ENCODE results near the gene PNN. TPM values are rescaled to one million over a fixed set of nuclear protein-coding genes. Genes with fewer than 3 reads are reported as not detected.
"Not testable (repeated sequence)": the region's sequence is repeated elsewhere in the genome, so short reads cannot be mapped to it uniquely, and the experiment has no call there.

Gene PNN
- total and polyA plus RNA-seq, 2 donors (not counting 1 experiment from before 2014, with no cell fraction given) = 14.4 to 14.9 TPM

DNA sequence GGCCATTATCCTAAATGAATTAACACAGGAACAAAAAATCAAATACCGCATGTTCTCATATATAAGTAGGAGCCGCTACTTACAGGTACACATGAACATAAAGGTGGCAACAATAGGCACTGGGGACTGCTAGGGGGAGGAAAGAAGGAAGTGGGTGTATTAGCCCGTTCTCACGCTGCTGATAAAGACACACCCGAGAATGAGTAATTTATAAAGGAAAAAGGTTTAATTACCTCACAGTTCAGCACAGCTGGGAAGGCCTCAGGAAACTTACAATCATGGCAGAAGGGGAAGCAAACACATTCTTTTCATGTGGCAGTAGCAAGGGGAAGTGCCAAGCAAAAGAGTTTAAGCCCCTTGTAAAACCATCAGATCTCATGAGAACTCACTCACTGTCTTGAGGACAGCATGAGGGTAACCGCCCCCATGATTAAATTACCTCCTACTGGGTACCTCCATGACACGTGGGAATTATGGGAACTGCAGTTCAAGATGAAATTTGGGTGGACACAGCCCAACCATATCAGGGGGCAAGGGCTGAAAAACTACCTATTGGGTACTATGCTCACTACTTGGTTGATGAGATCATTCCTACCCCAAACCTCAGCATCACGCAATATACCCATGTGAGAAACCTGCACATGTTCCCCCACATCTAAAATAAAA lies 42.3 kb downstream of the PNN start:
- H3K36me3 ChIP-seq (ENCODE audit: control insufficient read depth, insufficient read depth, low read length) = no peaks in the 10 kb centered on the region
- H3K4me1 ChIP-seq (ENCODE audit: control insufficient read depth, extremely low read depth, insufficient read depth, low read length) = no peaks in the 10 kb centered on the region
- H3K4me3 ChIP-seq (replicated peaks in 1 of 4; ENCODE audit: control extremely low read depth in 1 of 4, insufficient read depth in 1 of 4, low read depth in 3 of 4, low read length in 4 of 4) = no peak overlapping the region
- no peaks in the 10 kb centered on the region for H3K27me3 ChIP-seq (ENCODE audit: control insufficient read depth, insufficient read depth, low read length)
- no peak overlapping the region for H3K4me2 ChIP-seq (ENCODE audit: extremely low read depth, insufficient read depth, low read length)
- no peak for DNase-seq (ENCODE audit: low read depth in 2 of 2)
- H3K9me3 ChIP-seq (ENCODE audit: control insufficient read depth, insufficient read depth, low read depth, low read length) = no peaks in the 10 kb centered on the region
- H4K20me1 ChIP-seq (ENCODE audit: control insufficient read depth, extremely low read depth, insufficient read depth, low read length) = no peaks in the 10 kb centered on the region
- H3K27ac ChIP-seq (ENCODE audit: insufficient read depth, low read length) = no peak overlapping the region
- no peak overlapping the region for H2AFZ ChIP-seq (ENCODE audit: low read length)
- TF ChIP-seq, protein P1, sequence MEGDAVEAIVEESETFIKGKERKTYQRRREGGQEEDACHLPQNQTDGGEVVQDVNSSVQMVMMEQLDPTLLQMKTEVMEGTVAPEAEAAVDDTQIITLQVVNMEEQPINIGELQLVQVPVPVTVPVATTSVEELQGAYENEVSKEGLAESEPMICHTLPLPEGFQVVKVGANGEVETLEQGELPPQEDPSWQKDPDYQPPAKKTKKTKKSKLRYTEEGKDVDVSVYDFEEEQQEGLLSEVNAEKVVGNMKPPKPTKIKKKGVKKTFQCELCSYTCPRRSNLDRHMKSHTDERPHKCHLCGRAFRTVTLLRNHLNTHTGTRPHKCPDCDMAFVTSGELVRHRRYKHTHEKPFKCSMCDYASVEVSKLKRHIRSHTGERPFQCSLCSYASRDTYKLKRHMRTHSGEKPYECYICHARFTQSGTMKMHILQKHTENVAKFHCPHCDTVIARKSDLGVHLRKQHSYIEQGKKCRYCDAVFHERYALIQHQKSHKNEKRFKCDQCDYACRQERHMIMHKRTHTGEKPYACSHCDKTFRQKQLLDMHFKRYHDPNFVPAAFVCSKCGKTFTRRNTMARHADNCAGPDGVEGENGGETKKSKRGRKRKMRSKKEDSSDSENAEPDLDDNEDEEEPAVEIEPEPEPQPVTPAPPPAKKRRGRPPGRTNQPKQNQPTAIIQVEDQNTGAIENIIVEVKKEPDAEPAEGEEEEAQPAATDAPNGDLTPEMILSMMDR (conservative IDR thresholded peaks at IDR 0.05 in 1 of 2, IDR thresholded peaks at IDR 0.05 in 1 of 2; ENCODE audit: low read depth in 1 of 2, low read length in 2 of 2) = no peak
- TF ChIP-seq EZH2 (IDR thresholded peaks at IDR 0.05; ENCODE audit: low read length, missing control alignments) = no peak
- no peak overlapping the region for H3K9ac ChIP-seq (ENCODE audit: insufficient read depth, low read length)
- H3K79me2 ChIP-seq (ENCODE audit: control insufficient read depth, insufficient read depth, low read length) = no peaks in the 10 kb centered on the region

DNA sequence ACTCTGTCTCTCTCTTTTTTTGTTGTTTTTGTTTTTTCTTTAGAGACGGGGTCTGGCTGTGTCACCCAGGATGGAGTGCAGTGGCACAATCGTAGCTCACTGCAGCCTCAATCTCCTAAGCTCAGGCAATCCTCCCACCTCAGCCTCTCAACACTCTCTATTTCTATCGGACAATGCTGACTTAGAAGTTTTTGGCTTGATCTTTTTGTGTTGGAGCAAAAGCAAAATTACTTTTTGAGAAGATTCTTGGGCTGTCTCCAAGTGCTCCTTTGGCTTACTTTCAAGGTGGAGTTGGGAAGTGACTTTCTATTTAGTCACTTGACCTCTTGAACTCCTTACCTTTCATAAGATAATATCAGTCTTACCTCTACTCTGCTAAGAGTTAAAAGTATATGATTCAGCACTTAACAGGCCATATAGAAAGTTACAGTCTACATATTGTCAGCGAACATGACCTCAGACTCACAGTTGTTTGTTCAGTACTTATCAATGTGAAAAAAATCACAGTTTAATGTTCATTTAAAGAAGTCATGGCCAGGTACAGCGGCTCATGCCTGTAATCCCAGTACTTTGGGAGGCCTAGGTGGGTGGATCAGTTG lies 43.2 kb downstream of the PNN start:
- H3K27ac ChIP-seq (ENCODE audit: insufficient read depth, low read length) = no peak overlapping the region
- H3K9me3 ChIP-seq (ENCODE audit: control insufficient read depth, insufficient read depth, low read depth, low read length) = no peaks in the 10 kb centered on the region
- H3K79me2 ChIP-seq (ENCODE audit: control insufficient read depth, insufficient read depth, low read length) = no peaks in the 10 kb centered on the region
- no peak overlapping the region for H3K4me3 ChIP-seq (replicated peaks in 1 of 4; ENCODE audit: control extremely low read depth in 1 of 4, insufficient read depth in 1 of 4, low read depth in 3 of 4, low read length in 4 of 4)
- no peak overlapping the region for H3K9ac ChIP-seq (ENCODE audit: insufficient read depth, low read length)
- no peaks in the 10 kb centered on the region for H3K4me1 ChIP-seq (ENCODE audit: control insufficient read depth, extremely low read depth, insufficient read depth, low read length)
- H4K20me1 ChIP-seq (ENCODE audit: control insufficient read depth, extremely low read depth, insufficient read depth, low read length) = no peaks in the 10 kb centered on the region
- no peaks in the 10 kb centered on the region for H3K27me3 ChIP-seq (ENCODE audit: control insufficient read depth, insufficient read depth, low read length)
- H3K36me3 ChIP-seq (ENCODE audit: control insufficient read depth, insufficient read depth, low read length) = no peaks in the 10 kb centered on the region
- DNase-seq (ENCODE audit: low read depth in 2 of 2) = peak in 1 of 2 donors; percentile 64
- H3K4me2 ChIP-seq (ENCODE audit: extremely low read depth, insufficient read depth, low read length) = no peak overlapping the region
- H2AFZ ChIP-seq (ENCODE audit: low read length) = no peak overlapping the region
- no peak for TF ChIP-seq EZH2 (IDR thresholded peaks at IDR 0.05; ENCODE audit: low read length, missing control alignments)
- TF ChIP-seq, protein P1 (conservative IDR thresholded peaks at IDR 0.05 in 1 of 2, IDR thresholded peaks at IDR 0.05 in 1 of 2; ENCODE audit: low read depth in 1 of 2, low read length in 2 of 2) = no peak

DNA sequence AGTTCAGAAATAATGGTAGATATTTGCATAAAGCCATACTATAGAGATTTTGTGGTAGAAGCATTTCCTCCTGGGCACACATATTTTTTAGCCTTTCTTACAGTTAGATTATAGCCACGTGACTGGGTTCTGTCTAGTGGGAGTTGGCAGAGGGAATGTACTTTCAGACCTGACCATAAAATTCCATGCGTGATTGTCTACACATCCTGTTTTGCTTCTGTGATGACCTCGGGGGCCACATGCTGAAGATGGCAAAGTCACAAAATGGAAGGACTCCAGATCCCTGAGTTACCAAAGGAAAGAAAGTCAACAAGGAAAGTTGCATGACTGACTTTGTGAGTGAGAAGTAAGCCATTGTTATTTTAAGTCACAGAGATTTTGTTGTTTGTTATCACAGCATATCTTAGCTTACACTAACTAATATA lies 44.0 kb downstream of the PNN start:
- peak in 1 of 2 donors; percentile 78 for DNase-seq (ENCODE audit: low read depth in 2 of 2)
- H3K27me3 ChIP-seq (ENCODE audit: control insufficient read depth, insufficient read depth, low read length) = no peaks in the 10 kb centered on the region
- H3K4me1 ChIP-seq (ENCODE audit: control insufficient read depth, extremely low read depth, insufficient read depth, low read length) = no peaks in the 10 kb centered on the region
- no peaks in the 10 kb centered on the region for H4K20me1 ChIP-seq (ENCODE audit: control insufficient read depth, extremely low read depth, insufficient read depth, low read length)
- H3K36me3 ChIP-seq (ENCODE audit: control insufficient read depth, insufficient read depth, low read length) = no peaks in the 10 kb centered on the region
- H3K9me3 ChIP-seq (ENCODE audit: control insufficient read depth, insufficient read depth, low read depth, low read length) = no peaks in the 10 kb centered on the region
- no peak overlapping the region for H3K4me2 ChIP-seq (ENCODE audit: extremely low read depth, insufficient read depth, low read length)
- H3K4me3 ChIP-seq (replicated peaks in 1 of 4; ENCODE audit: control extremely low read depth in 1 of 4, insufficient read depth in 1 of 4, low read depth in 3 of 4, low read length in 4 of 4) = no peak overlapping the region
- H3K27ac ChIP-seq (ENCODE audit: insufficient read depth, low read length) = no peak overlapping the region
- H3K79me2 ChIP-seq (ENCODE audit: control insufficient read depth, insufficient read depth, low read length) = no peaks in the 10 kb centered on the region
- H2AFZ ChIP-seq (ENCODE audit: low read length) = no peak overlapping the region
- no peak for TF ChIP-seq EZH2 (IDR thresholded peaks at IDR 0.05; ENCODE audit: low read length, missing control alignments)
- TF ChIP-seq, protein P1 (conservative IDR thresholded peaks at IDR 0.05 in 1 of 2, IDR thresholded peaks at IDR 0.05 in 1 of 2; ENCODE audit: low read depth in 1 of 2, low read length in 2 of 2) = no peak
- H3K9ac ChIP-seq (ENCODE audit: insufficient read depth, low read length) = no peak overlapping the region

DNA sequence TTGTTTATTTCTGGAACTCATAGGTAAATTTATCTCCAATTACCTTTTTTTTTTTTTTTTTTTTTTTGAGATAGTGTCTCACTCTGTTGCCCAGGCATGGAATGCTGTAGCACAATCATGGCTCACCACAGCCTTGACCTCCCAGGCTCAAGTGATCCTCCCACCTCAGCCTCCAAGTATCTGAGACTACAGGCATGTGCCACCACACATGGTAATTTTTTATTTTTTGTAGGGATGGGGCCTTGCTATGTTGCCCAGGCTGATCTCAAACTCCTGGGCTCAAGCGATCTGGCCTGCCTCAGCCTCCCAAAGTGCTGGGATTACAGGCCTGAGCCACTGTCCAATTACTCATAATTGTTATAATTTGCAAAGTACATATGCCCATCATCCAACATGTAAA lies 45.4 kb downstream of the PNN start:
- H3K4me3 ChIP-seq (replicated peaks in 1 of 4; ENCODE audit: control extremely low read depth in 1 of 4, insufficient read depth in 1 of 4, low read depth in 3 of 4, low read length in 4 of 4); H3K4me1 ChIP-seq (ENCODE audit: control insufficient read depth, extremely low read depth, insufficient read depth, low read length); H3K27me3 ChIP-seq (ENCODE audit: control insufficient read depth, insufficient read depth, low read length); H2AFZ ChIP-seq (ENCODE audit: low read length); H3K36me3 ChIP-seq (ENCODE audit: control insufficient read depth, insufficient read depth, low read length); DNase-seq (ENCODE audit: low read depth in 2 of 2); H3K4me2 ChIP-seq (ENCODE audit: extremely low read depth, insufficient read depth, low read length); H4K20me1 ChIP-seq (ENCODE audit: control insufficient read depth, extremely low read depth, insufficient read depth, low read length); H3K27ac ChIP-seq (ENCODE audit: insufficient read depth, low read length); H3K9me3 ChIP-seq (ENCODE audit: control insufficient read depth, insufficient read depth, low read depth, low read length); H3K9ac ChIP-seq (ENCODE audit: insufficient read depth, low read length); H3K79me2 ChIP-seq (ENCODE audit: control insufficient read depth, insufficient read depth, low read length): not testable (repeated sequence)
